MM.1S (cell line): ENCODE results near the gene PDILT.
"Not testable (repeated sequence)": the region's sequence is repeated elsewhere in the genome, so short reads cannot be mapped to it uniquely, and the experiment has no call there.

ENCODE experiments used
- DNase-seq: peaks from one replicate; pipeline ENCODE4 v3.0.0-alpha.2; 2015
- H2AFZ ChIP-seq: fragments of 300-600 bp; sonication (generic); 2 replicates; pipeline ENCODE4 v1.6.0; 2016; ENCODE audit warnings: antibody characterized with exemption, low read length
- H3F3A ChIP-seq: fragments of 300-600 bp; sonication (generic); 2 replicates; pipeline ENCODE4 v1.6.1; 2016; ENCODE audit warnings: mild to moderate bottlenecking, antibody characterized with exemption, low read length, moderate library complexity, mixed read lengths; ENCODE audit not compliant: insufficient read depth
- H3K27ac ChIP-seq: fragments of 300-600 bp; sonication (generic); 2 replicates; pipeline ENCODE4 v1.5.1; 2016; ENCODE audit warnings: mild to moderate bottlenecking, low read length
- H3K27me3 ChIP-seq: fragments of 300-600 bp; sonication (generic); replicated peaks from 2 replicates; pipeline ENCODE4 v1.6.0; 2016; ENCODE audit warnings: low read length; ENCODE audit not compliant: insufficient read depth
- H3K36me3 ChIP-seq: fragments of 300-600 bp; sonication (generic); replicated peaks from 2 replicates; pipeline ENCODE4 v1.6.1; 2016; ENCODE audit warnings: mild to moderate bottlenecking, low read length, mixed read lengths; ENCODE audit not compliant: insufficient read depth
- H3K4me1 ChIP-seq: fragments of 300-600 bp; sonication (generic); 2 replicates; pipeline ENCODE4 v1.6.1; 2016; ENCODE audit warnings: low read length, mixed read lengths
- H3K4me2 ChIP-seq: fragments of 300-600 bp; sonication (generic); 2 replicates; pipeline ENCODE4 v1.6.0; 2016; ENCODE audit warnings: low read depth, low read length
- H3K4me3 ChIP-seq: fragments of 300-600 bp; sonication (generic); 2 replicates; pipeline ENCODE4 v1.5.1; 2016; ENCODE audit warnings: low read length, mixed read lengths
- H3K79me2 ChIP-seq: fragments of 300-600 bp; sonication (generic); 2 replicates; pipeline ENCODE4 v1.6.1; 2016; ENCODE audit warnings: mixed run types, low read length, mixed read lengths
- H3K9ac ChIP-seq: fragments of 300-600 bp; sonication (generic); 2 replicates; pipeline ENCODE4 v1.6.1; 2016; ENCODE audit warnings: low read length, mixed read lengths
- H3K9me2 ChIP-seq: fragments of 300-600 bp; sonication (generic); replicated peaks from 2 replicates; pipeline ENCODE4 v1.6.1; 2016; ENCODE audit warnings: mild to moderate bottlenecking, low read length, mixed read lengths; ENCODE audit not compliant: insufficient read depth
- H3K9me3 ChIP-seq: fragments of 300-600 bp; sonication (generic); replicated peaks from 2 replicates; pipeline ENCODE4 v1.6.1; 2016; ENCODE audit warnings: mild to moderate bottlenecking, low read length, mixed read lengths; ENCODE audit not compliant: insufficient read depth
- H4K20me1 ChIP-seq: fragments of 300-600 bp; sonication (generic); 2 replicates; pipeline ENCODE4 v1.6.1; 2016; ENCODE audit warnings: mild to moderate bottlenecking, low read length, moderate library complexity, mixed read lengths; ENCODE audit not compliant: insufficient read depth
- CTCF ChIP-seq: fragments of 300-600 bp; sonication (generic); IDR thresholded peaks from 2 replicates; pipeline ENCODE4 v1.5.1; 2016; ENCODE audit warnings: antibody characterized with exemption, low read length, mixed read lengths
- EZH2 ChIP-seq: fragments of 300-600 bp; sonication (generic); optimal IDR thresholded peaks from 2 replicates; pipeline ENCODE3; 2017; ENCODE audit warnings: low read depth, mild to moderate bottlenecking, antibody characterized with exemption, low read length, mixed read lengths
- EZH2phosphoT487 ChIP-seq: fragments of 300-600 bp; sonication (generic); IDR thresholded peaks from 2 replicates; pipeline ENCODE4 v1.6.1; 2018; ENCODE audit warnings: antibody characterized with exemption, low read length

The PDILT gene

GRCh38 chr16:20441191-20441590 lies 36.7 kb upstream of the PDILT start:
- DNase-seq = no peak

GRCh38 chr16:20440731-20441130 lies 36.2 kb upstream of the PDILT start:
- H3K79me2 ChIP-seq, H3K4me2 ChIP-seq, H4K20me1 ChIP-seq, DNase-seq, H3K36me3 ChIP-seq, H2AFZ ChIP-seq, H3K9me3 ChIP-seq, H3K9me2 ChIP-seq, H3K27me3 ChIP-seq, H3K27ac ChIP-seq, H3K4me1 ChIP-seq, H3K9ac ChIP-seq, H3K4me3 ChIP-seq, H3F3A ChIP-seq: not testable (repeated sequence)

More at GRCh38 chr16:20441191-20441590, 36.7 kb upstream of the PDILT start:
- Histone ChIP-seq H3K79me2 (no peaks in the 10 kb centered on the region), H3K4me2 (no peak overlapping the region), H4K20me1 (no peaks in the 10 kb centered on the region), H3K27me3 (no peaks in the 10 kb centered on the region), H3F3A (no peaks in the 10 kb centered on the region), H3K36me3 (no peaks in the 10 kb centered on the region), H2AFZ (no peak overlapping the region), H3K4me3 (no peak overlapping the region), H3K9ac (no peak overlapping the region), H3K27ac (no peak overlapping the region), H3K9me2 (no peaks in the 10 kb centered on the region), H3K4me1 (no peaks in the 10 kb centered on the region), H3K9me3 (no peaks in the 10 kb centered on the region)
- TF ChIP-seq CTCF (no peak), EZH2 (no peak), EZH2phosphoT487 (no peak)

GRCh38 chr16:20439820-20440231 lies 35.3 kb upstream of the PDILT start:
- not testable (repeated sequence) for H3K27ac ChIP-seq, H3K9ac ChIP-seq, H2AFZ ChIP-seq, H3K9me2 ChIP-seq, H3K4me2 ChIP-seq, H3K79me2 ChIP-seq, H3K4me1 ChIP-seq, H4K20me1 ChIP-seq, H3K4me3 ChIP-seq, H3K36me3 ChIP-seq, H3K9me3 ChIP-seq, H3K27me3 ChIP-seq, H3F3A ChIP-seq, DNase-seq

- not testable (repeated sequence) for H4K20me1 ChIP-seq, H3K9me3 ChIP-seq
Observed at GRCh38 chr16:20438950-20439349, 34.4 kb upstream of the PDILT start.

GRCh38 chr16:20430948-20431347 lies 26.4 kb upstream of the PDILT start:
- no peaks in the 10 kb centered on the region for H3K36me3 ChIP-seq
- no peak overlapping the region for H3K4me3 ChIP-seq
- H3K27me3 ChIP-seq = no peaks in the 10 kb centered on the region
- no peak overlapping the region for H2AFZ ChIP-seq
- no peak overlapping the region for H3K9ac ChIP-seq
- no peaks in the 10 kb centered on the region for H3K9me2 ChIP-seq
- no peak for DNase-seq
- H3F3A ChIP-seq = no peaks in the 10 kb centered on the region
- TF ChIP-seq EZH2phosphoT487 (no peak), CTCF (no peak), EZH2 (no peak)
- no peak overlapping the region for H3K27ac ChIP-seq
- H3K79me2 ChIP-seq = no peaks in the 10 kb centered on the region
- H3K4me2 ChIP-seq = no peak overlapping the region
- H3K4me1 ChIP-seq = no peaks in the 10 kb centered on the region
- no peaks in the 10 kb centered on the region for H4K20me1 ChIP-seq
- no peaks in the 10 kb centered on the region for H3K9me3 ChIP-seq

More at GRCh38 chr16:20438950-20439349, 34.4 kb upstream of the PDILT start:
- H3K4me3 ChIP-seq, H3K4me1 ChIP-seq, DNase-seq, H3K4me2 ChIP-seq, H3K79me2 ChIP-seq, H3K27ac ChIP-seq, H3K9ac ChIP-seq, H3F3A ChIP-seq, H3K36me3 ChIP-seq, H2AFZ ChIP-seq, H3K27me3 ChIP-seq, H3K9me2 ChIP-seq: not testable (repeated sequence)

GRCh38 chr16:20430480-20430879 lies 25.9 kb upstream of the PDILT start:
- H3K4me3 ChIP-seq, H3K27ac ChIP-seq, H3K27me3 ChIP-seq, H3K4me2 ChIP-seq, H3K9me2 ChIP-seq, H3F3A ChIP-seq, H3K79me2 ChIP-seq, H4K20me1 ChIP-seq, DNase-seq, H3K9ac ChIP-seq, H3K4me1 ChIP-seq, H2AFZ ChIP-seq, H3K9me3 ChIP-seq, H3K36me3 ChIP-seq: not testable (repeated sequence)

GRCh38 chr16:20429499-20429898 lies 25.0 kb upstream of the PDILT start:
- H3K9me3 ChIP-seq, H3K9ac ChIP-seq, H3K9me2 ChIP-seq, H4K20me1 ChIP-seq, H3K79me2 ChIP-seq, H3F3A ChIP-seq, H2AFZ ChIP-seq, H3K27me3 ChIP-seq, H3K36me3 ChIP-seq, H3K4me1 ChIP-seq, H3K27ac ChIP-seq, H3K4me2 ChIP-seq, H3K4me3 ChIP-seq: not testable (repeated sequence)
- peak; percentile 31 for DNase-seq
